GM19452 (cell line): ENCODE data around the gene NRXN3.
"Not testable (repeated sequence)": the region's sequence is repeated elsewhere in the genome, so short reads cannot be mapped to it uniquely, and the experiment has no call there.

Source experiments
- ATAC-seq: cut with Tn5 transposase; IDR thresholded peaks from one replicate; pipeline ENCODE4 v1.9.1; 2021; ENCODE audit not compliant: unreplicated experiment

The NRXN3 gene

GRCh38 chr14:79094951-79095350 lies 924.8 kb downstream of the NRXN3 start:
- no peak for ATAC-seq

- no peak for ATAC-seq
These were observed 926.6 kb downstream of the NRXN3 start for GRCh38 chr14:79096811-79097210.

- ATAC-seq: no peak
These were observed 928.2 kb downstream of the NRXN3 start for GRCh38 chr14:79098324-79098723.

GRCh38 chr14:79100578-79100977 lies 930.4 kb downstream of the NRXN3 start:
- ATAC-seq: no peak

DNA sequence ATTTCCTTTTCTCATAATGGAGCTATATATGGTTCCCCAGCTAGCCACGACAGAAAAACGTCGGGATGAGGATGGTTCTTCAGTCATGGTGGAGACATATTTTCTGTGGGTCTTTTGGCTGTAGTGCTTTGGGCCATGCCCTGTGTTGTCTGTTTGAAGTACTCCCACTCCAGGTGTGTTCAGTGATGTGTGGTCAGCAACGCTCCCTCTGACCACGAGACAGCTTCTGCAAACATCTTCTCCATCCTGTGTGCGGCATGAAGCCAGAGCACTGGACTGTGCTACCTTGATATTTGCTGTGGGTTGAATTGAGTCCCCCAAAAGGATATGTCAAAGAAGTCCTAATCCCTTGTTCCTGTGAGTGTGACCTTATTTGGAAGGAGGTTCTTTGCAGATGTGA lies 931.2 kb downstream of the NRXN3 start:
- no peak for ATAC-seq

DNA sequence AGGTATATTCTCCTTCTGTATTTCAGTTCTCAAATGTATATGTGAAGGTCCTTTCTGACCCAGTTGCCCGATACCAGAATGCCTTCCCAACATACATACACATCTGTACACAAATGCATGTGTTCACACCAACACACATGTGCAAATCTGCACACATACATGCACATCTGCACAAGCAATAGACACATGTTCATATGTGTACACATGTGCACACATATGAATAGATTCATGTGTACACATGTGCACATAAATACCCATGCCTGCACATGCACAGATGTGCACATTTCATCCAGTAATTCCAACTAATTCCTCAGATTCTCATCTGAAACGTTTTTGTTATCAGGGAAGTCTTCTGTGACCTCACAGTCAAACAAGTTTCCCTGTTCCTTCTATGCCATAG lies 933.6 kb downstream of the NRXN3 start:
- ATAC-seq: no peak

- ATAC-seq: not testable (repeated sequence)
These were observed 940.4 kb downstream of the NRXN3 start for GRCh38 chr14:79110564-79110963.

GRCh38 chr14:79111987-79112501 lies 941.9 kb downstream of the NRXN3 start:
- no peak for ATAC-seq

- ATAC-seq: no peak
These were observed 947.4 kb downstream of the NRXN3 start for GRCh38 chr14:79117561-79117960.

GRCh38 chr14:79118291-79118690 lies 948.1 kb downstream of the NRXN3 start:
- ATAC-seq: no peak

- ATAC-seq: no peak
These were observed 964.2 kb downstream of the NRXN3 start for GRCh38 chr14:79134361-79134760.

- no peak for ATAC-seq
These were observed 966.2 kb downstream of the NRXN3 start for GRCh38 chr14:79136071-79137044.

DNA sequence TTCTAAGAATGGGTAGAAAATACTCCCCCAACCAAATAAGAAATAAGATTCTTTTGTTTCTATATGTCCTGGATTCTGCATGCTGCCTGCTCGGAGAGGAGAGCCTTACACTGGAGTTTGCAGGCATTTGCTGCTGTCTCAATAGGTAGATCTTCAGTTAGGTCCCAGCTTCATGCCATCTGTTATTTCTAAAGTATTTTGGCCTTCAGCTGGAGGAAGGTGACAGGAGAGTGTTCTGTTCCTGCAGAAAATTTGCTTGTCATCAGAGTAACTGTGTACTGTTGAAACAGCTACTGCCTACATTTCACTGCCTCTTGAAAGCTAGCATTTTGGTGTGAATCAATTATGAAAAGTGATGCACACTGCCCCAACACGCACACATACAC lies 966.9 kb downstream of the NRXN3 start:
- ATAC-seq: no peak

GRCh38 chr14:79137836-79138235 lies 967.7 kb downstream of the NRXN3 start:
- no peak for ATAC-seq

DNA sequence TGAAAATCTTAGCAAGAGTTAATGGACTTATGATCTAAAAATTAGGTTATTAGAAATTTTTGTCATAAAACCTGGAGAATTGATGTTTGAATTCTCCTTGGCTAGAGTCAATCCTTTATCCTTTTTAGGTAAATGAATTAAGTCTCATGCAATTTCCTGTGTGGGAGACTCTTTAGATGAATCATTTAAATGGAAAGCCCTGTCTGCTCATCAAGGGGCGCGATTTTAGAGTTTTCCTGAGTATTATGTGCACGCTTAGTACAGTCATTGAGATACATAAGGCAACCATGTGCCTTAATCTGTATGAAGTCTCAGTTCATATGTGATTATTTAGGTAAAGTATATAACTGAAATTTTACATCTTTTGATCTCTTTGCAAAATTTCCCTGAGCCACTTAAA lies 974.7 kb downstream of the NRXN3 start:
- no peak for ATAC-seq

DNA sequence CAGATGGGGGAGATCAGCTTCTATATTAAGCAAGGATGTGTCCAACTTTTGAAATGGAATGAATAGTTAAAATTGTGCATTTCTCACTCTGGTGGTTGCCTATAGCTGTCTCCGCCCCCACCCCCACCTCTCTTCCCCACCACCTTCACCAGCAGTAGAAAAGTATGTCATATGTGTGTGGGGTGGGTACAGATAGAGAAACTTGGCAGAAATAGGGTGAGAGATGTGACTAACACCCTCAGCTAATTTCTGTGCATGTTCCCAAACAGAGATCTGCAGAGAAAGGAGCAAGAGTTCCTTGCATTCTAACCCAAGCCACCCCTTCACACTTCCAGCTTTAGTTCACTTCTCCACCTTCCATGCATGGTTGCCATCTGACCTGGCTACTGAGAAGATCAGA lies 980.1 kb downstream of the NRXN3 start:
- ATAC-seq: no peak

GRCh38 chr14:79157369-79157768 lies 987.2 kb downstream of the NRXN3 start:
- ATAC-seq: no peak

DNA sequence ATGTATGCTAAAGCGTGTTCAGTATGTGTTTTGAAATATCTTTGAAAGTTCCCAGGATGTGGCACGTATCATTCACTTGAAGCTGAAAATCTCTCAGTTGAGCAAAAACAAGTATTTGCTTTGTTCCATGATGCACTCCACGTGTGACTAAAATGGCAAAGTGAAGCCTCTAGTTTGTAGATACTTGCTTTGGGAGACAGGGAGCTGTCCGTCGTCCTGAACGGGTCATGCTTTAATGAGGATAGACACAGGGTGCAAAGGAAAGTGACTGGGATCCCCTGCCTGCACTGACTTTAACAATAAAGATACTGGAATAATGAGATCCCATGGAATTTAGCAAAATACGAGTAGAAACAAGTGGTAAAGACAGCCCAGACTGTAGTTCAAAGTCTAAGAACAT lies 991.4 kb downstream of the NRXN3 start:
- ATAC-seq: no peak

DNA sequence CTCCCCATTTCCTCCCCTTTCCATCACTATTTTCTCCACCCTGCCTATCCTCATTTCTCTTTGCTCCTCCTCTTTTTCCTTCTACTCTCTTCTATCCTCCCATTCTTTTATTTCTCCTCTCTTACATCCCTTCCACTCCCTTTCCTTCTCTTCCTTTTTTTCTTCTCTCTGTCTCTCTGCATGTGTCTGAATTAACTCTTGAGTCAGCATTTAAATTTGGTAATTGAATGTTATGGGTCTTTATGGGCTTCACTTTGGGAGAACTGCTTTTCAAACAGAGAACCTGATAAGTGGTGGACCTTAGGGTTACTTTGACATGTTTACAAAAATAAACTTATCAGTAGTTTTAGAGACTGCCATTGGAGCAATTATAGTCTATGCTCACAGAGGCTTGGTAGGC lies 992.7 kb downstream of the NRXN3 start:
- no peak for ATAC-seq

GRCh38 chr14:79165471-79166090 lies 995.4 kb downstream of the NRXN3 start:
- ATAC-seq: no peak

GRCh38 chr14:79166171-79166570 lies 996.0 kb downstream of the NRXN3 start:
- no peak for ATAC-seq

GRCh38 chr14:79167957-79168356 lies 997.8 kb downstream of the NRXN3 start:
- no peak for ATAC-seq
